Left lung (tissue), 10 donors: ENCODE data around the gene MRGPRF. TPM values are rescaled to one million over a fixed set of nuclear protein-coding genes. Genes with fewer than 3 reads are reported as not detected.

Experiments used
- ATAC-seq: fragments of 200-7000 bp; cut with Tn5 transposase; one replicate; pipeline ENCODE4 v1.9.1; 2020; ENCODE audit warnings: moderate library complexity
- DNase-seq, 4 donors: peaks; one replicate each; pipeline ENCODE4 v3.0.0-alpha.2; 2013 to 2020
- H3K27ac ChIP-seq, 2 donors: fragments of 200-600 bp; sonication (generic) in 1 of 2; one replicate each; pipeline versions ENCODE4 v1.5.0 to v1.8.0; 2020 to 2021
- H3K27me3 ChIP-seq, 2 donors: fragments of 200-600 bp; sonication (generic) in 1 of 2; one replicate each; pipeline versions ENCODE4 v1.5.0 to v1.8.0; 2020 to 2021
- H3K36me3 ChIP-seq, 2 donors: fragments of 200-600 bp; sonication (generic) in 1 of 2; one replicate each; pipeline versions ENCODE4 v1.5.0 to v1.8.0; 2020 to 2021
- H3K4me1 ChIP-seq, 2 donors: fragments of 200-600 bp; one replicate each; pipeline ENCODE4 v1.8.0; 2021
- H3K4me3 ChIP-seq, 2 donors: fragments of 200-600 bp; sonication (generic) in 1 of 2; one replicate each; pipeline versions ENCODE4 v1.5.0 to v1.8.0; 2020 to 2021; ENCODE audit warnings: mild to moderate bottlenecking in 1 of 2
- H3K9me3 ChIP-seq, 2 donors: fragments of 200-600 bp; sonication (generic) in 1 of 2; one replicate each; pipeline versions ENCODE4 v1.5.0 to v1.8.0; 2020 to 2021
- CTCF ChIP-seq, 2 donors: fragments of 200-600 bp; sonication (generic) in 1 of 2; IDR thresholded peaks; one replicate each; pipeline versions ENCODE4 v1.5.0 to v1.8.0; 2021; ENCODE audit warnings: antibody characterized with exemption in 2 of 2
- intact Hi-C, 2 donors: fragments of 100-400 bp; cut with DNase I; formaldehyde crosslinking; loops; one replicate each; pipeline versions ENCODE4 v1.11.2 to v1.14.2; 2022
- polyA plus RNA-seq, 6 donors: library from polyadenylated mRNA; unstranded; fragments of 120-200 nt; gene quantifications; one replicate each; pipeline ENCODE4 v1.2.1, GENCODE V29; 2013; ENCODE audit not compliant: insufficient read length in 6 of 6
- total RNA-seq, 2 donors: library from RNA; stranded (reverse); fragmentation: NEBNext Ultra II Directional; extraction: Animal tissue kit (Norgen Biotek cat#: 25700); gene quantifications; one replicate each; pipeline ENCODE4 v1.2.1, GENCODE V29; 2021
- donor health status: DM: no; HTN: yes; CAD: no.
- donor health status: DM: no; HTN: no; CAD: no.

The MRGPRF gene
- total and polyA plus RNA-seq, 8 donors, result 4.2 to 22.6 (median 6.2) TPM

DNA sequence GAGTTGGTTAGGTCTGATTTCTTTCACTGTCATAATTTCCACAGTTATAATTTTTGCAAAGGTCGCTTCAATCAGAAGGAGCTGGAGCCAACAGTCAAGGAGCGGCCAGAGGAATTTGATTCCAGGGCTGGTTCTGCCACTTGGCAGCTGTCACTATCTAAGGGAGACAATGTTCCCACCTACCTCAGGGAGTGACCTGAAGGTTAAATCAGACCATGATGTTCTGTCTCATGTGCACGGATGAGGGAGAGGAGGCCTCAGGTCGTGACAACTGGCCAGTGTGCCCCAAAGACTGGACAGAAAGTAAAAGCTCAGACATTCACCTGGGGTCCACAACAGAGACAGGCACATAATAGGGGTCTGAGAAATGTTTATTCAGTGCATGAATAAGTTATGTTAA lies 39.8 kb downstream of the MRGPRF start:
- H3K9me3 ChIP-seq, result no peaks in the 10 kb centered on the region
- intact Hi-C loops, result no loop called here
- no peak for TF ChIP-seq CTCF (IDR thresholded peaks at IDR 0.05)
- no peaks in the 10 kb centered on the region for H3K4me1 ChIP-seq
- ATAC-seq (no peak), DNase-seq (peak in 1 of 4 donors; percentile 9)
- no peaks in the 10 kb centered on the region for H3K36me3 ChIP-seq
- H3K27me3 ChIP-seq, result peaks cover 0 to 24% of the 10 kb centered on the region in 2 donors
- no peak overlapping the region for H3K4me3 ChIP-seq
- no peak overlapping the region for H3K27ac ChIP-seq

DNA sequence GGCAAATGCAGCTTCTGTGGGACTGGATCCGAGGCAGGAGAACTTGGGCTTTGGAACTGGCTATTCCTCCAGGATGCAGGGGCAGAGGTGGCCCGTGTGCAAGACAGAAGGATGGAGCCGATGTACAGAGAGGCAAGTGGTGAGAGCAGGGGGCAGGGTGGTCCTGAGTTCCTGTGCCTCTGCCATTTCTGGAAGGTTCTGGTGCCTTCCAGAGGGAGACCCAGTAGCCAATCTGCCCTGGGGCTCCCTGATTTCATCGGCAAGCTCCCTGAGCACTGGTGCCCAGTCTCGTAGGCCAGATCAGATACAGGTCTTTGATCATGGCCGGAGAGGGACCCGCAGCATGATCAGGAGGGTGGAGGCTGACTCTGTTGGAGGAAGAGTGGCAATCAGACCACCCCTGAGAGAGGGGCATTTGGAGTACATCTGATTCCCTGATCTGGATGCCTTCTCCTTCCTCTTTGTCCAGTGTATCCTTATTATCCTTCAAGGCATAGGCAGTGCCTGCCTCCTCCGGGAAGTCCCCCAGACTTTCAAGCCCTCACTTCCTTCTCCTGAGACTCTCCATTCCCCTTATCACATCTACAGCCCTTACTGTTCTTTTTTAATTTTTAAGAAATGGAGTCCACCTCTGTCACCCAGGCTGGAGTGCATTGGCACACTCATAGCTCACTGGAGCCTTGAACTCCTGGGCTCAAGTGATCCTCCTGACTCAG lies 42.0 kb downstream of the MRGPRF start:
- intact Hi-C loops, result no loop called here
- no peak overlapping the region for H3K27ac ChIP-seq
- H3K36me3 ChIP-seq, result no peaks in the 10 kb centered on the region
- TF ChIP-seq CTCF (IDR thresholded peaks at IDR 0.05), result no peak
- no peak overlapping the region for H3K4me3 ChIP-seq
- peaks cover 0 to 33% of the 10 kb centered on the region in 2 donors for H3K27me3 ChIP-seq
- peak in 1 of 4 donors; percentile 2 for DNase-seq
- no peaks in the 10 kb centered on the region for H3K9me3 ChIP-seq
- ATAC-seq, result no peak
- no peaks in the 10 kb centered on the region for H3K4me1 ChIP-seq

GRCh38 chr11:68969386-68969785 lies 43.7 kb downstream of the MRGPRF start:
- DNase-seq (peak in 1 of 4 donors; percentile 5), ATAC-seq (no peak)
- H3K4me1 ChIP-seq, result no peaks in the 10 kb centered on the region
- H3K27ac ChIP-seq, result no peak overlapping the region
- intact Hi-C loops, result no loop called here
- H3K27me3 ChIP-seq, result peaks cover 0 to 33% of the 10 kb centered on the region in 2 donors
- no peak overlapping the region for H3K4me3 ChIP-seq
- TF ChIP-seq CTCF (IDR thresholded peaks at IDR 0.05), result no peak
- no peaks in the 10 kb centered on the region for H3K36me3 ChIP-seq
- no peaks in the 10 kb centered on the region for H3K9me3 ChIP-seq

DNA sequence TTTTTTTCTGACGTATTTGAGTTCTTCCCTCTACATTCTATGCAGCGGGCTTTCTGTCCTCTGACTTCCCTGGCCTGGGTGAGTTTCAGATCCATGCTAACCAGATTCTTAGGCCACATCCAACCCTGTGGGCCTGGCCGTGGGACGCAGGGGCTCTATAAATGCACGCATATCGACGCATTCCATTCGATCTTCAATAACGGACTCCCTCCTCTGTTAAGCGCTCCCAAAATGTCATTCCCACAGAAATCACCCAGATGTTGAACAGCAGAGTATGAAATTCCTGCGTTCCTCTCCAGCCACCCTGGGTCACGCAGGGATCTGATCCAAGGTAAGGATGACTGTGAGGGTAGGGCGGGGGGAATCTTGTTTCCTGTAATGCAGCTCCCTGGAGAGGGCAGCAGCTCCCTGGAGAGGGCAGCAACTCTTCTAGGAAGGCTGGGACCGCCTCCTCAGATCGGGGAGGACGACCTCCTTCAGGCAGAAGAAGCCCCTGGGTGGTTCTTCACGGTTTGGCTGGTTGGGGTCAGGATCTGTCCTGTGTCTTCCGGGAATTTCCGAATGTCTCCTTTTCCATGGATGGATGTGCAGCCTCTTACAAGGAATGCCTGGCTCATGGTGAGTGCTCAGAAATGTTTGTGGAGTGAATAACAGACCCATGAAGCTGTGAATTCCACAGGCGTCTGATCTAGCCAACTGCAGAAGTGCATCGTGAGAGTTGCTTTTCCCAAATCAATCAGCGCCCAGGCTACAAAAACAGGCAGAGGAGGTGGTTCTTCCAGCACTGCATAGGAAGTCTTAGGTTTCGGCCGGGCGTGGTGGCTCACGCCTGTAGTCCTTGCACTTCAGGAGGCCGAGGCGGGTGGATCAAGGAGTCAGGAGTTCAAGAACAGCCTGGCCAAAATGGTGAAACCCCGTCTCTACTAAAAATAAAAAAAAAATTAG lies 44.5 kb downstream of the MRGPRF start:
- H3K9me3 ChIP-seq, result no peaks in the 10 kb centered on the region
- H3K27ac ChIP-seq, result no peak overlapping the region
- intact Hi-C loops, result no loop called here
- H3K4me1 ChIP-seq, result no peaks in the 10 kb centered on the region
- H3K4me3 ChIP-seq, result no peak overlapping the region
- H3K27me3 ChIP-seq, result peaks cover 0 to 33% of the 10 kb centered on the region in 2 donors
- ATAC-seq (no peak), DNase-seq (peak in 1 of 4 donors; percentile 14)
- no peaks in the 10 kb centered on the region for H3K36me3 ChIP-seq
- TF ChIP-seq CTCF (IDR thresholded peaks at IDR 0.05), result no peak
